Muscle of back (tissue), 11 donors: Measurements from ENCODE around the gene KIF1B. TPM values are rescaled to one million over a fixed set of nuclear protein-coding genes. Genes with fewer than 3 reads are reported as not detected.
A peak's percentile ranks its signal among the peaks of the same experiment; 100 is the strongest.
"Not testable (repeated sequence)": the region's sequence is repeated elsewhere in the genome, so short reads cannot be mapped to it uniquely, and the experiment has no call there.

Experiments
- DNase-seq, 3 donors: peaks; one replicate each; pipeline versions ENCODE4 v3.0.0 to v3.0.0-alpha.2; 2013
- polyA plus RNA-seq, 10 donors: library from polyadenylated mRNA; unstranded; fragments of 120-200 nt; gene quantifications; one replicate each; pipeline ENCODE4 v1.2.1, GENCODE V29; 2013; ENCODE audit not compliant: insufficient read length in 10 of 10

Gene KIF1B
- polyA plus RNA-seq, 10 donors: 90.6 to 218 (median 169) TPM

DNA sequence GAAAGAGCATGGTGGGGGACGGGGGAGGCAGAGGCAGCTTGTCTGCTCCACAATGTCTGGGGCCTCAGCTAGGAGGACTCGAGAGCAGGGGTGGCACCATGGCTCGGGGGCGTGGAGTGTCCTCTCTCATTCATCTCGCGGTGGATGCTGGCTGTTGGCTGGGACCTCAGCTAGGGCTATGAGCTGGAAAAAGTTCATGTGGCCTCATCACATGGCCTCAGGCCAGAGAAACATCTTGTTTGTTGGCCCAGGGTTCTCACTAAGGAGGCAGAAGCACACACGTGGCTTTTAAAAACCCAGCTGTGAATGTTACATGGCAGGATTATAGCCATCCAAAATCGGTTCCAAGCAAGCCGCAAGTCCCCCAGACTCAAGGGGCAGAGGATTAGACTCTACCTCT, 213.7 kb downstream of the KIF1B start:
- DNase-seq: peak; percentile 36 to 84 (median 64)

- no peak for DNase-seq
Measured at GRCh38 chr1:10424651-10425050, 214.3 kb downstream of the KIF1B start.

DNA sequence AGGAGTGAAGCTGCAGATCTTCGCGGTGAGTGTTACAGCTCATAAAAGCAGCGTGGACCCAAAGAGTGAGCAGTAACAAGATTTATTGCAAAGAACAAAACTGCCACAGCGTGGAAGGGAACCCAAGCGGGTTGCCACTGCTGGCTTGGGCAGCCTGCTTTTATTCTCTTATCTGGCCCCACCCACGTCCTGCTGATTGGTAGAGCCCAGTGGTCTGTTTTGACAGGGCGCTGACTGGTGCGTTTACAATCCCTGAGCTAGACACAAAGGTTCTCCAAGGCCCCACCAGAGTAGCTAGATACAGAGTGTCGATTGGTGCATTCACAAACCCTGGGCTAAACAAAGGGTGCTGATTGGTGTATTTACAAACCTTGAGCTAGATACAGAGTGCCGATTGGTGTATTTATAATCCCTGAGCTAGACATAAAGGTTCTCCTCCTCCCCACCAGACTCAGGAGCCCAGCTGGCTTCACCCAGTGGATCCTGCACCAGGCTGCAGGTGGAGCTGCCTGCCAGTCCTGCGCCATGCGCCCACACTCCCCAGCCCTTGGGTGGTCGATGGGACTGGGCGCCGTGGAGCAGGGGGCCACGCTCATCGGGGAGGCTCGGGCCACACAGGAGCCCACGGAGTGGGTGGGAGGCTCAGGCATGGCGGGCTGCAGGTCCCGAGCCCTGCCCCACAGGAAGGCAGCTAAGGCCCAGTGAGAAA, 215.6 kb downstream of the KIF1B start:
- DNase-seq: not testable (repeated sequence)

DNA sequence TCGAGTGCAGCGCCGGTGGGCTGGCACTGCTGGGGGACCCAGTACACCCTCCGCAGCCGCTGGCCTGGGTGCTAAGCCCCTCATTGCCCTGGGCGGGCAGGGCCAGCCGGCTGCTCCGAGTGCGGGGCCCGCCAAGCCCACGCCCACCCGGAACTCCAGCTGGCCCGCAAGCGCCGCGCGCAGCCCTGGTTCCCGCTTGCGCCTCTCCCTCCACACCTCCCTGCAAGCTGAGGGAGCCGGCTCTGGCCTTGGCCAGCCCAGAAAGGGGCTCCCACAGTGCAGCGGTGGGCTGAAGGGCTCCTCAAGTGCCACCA, 216.1 kb downstream of the KIF1B start:
- DNase-seq: not testable (repeated sequence)

DNA sequence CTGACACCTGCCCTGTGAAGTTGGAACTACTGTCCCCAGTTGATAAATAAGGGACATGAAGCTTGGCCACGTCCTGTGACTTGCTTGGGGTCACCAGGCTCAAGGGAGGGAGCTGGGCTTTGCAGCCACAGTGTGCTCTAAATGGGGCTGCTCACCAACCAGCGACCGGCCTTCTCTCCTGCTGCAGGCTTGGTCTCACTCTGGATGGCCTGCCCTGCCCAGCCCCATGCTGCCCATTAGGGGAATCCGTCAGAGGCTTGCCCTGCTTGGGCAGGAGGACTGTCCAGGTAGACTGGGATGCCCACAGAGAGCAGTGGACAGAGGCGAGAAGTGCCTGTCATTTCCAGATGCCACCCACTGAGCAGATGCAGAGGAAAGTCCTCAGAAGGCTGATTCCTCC, 218.6 kb downstream of the KIF1B start:
- DNase-seq: no peak

- peak in 1 of 3 donors; percentile 16 for DNase-seq
Measured at GRCh38 chr1:10429868-10430215, 219.5 kb downstream of the KIF1B start.

- peak; percentile 91 to 98 (median 96) for DNase-seq
Measured at GRCh38 chr1:10430216-10431069, 220.1 kb downstream of the KIF1B start, which contains the start of gene CENPS. Gene CENPS, plus strand, starts transcription at chr1:10430433. Its CDS starts 85 bp downstream, at chr1:10430518.

Other genes with a start within 250 kb of the KIF1B start
- 1 to 10 TPM; 1.6 to 6.0 (median 4.1) TPM for gene RBP7, start 213.3 kb upstream of the KIF1B start, polyA plus RNA-seq
- 10 to 100 TPM; 33.4 to 45.4 (median 41.6) TPM for gene UBE4B, start 177.6 kb upstream of the KIF1B start, polyA plus RNA-seq
- gene PGD, start 188.5 kb downstream of the KIF1B start, polyA plus RNA-seq: 100 to 1,000 TPM in 6 of 10 donors, 10 to 100 TPM in 4; 88.5 to 134 (median 105) TPM
- 10 to 100 TPM in 2 of 10 donors, 1 to 10 TPM in 8; 7.0 to 13.1 (median 8.6) TPM for gene CENPS, start 219.9 kb downstream of the KIF1B start, polyA plus RNA-seq
- gene CORT, start 239.5 kb downstream of the KIF1B start, polyA plus RNA-seq: 1 to 10 TPM in 5 of 10 donors, under 1 TPM in 5; 0.30 to 1.6 (median 1.1) TPM